K562 (cell line): ENCODE results near the gene PPT2. TPM values are rescaled to one million over a fixed set of nuclear protein-coding genes. Genes with fewer than 3 reads are reported as not detected.

ENCODE experiments used
- ARID1B ChIP-seq: fragments of 450-650 bp; IDR thresholded peaks from 2 replicates; pipeline ENCODE4 v1.6.1; 2016; ENCODE audit warnings: antibody characterized with exemption, mild to moderate bottlenecking, inconsistent platforms
- CTBP1 ChIP-seq: fragments of 450-650 bp; IDR thresholded peaks from 2 replicates; pipeline ENCODE4 v1.6.1; 2016; ENCODE audit warnings: borderline replicate concordance
- CTCF ChIP-seq, 3 experiments: IDR thresholded peaks in 2 of 3; conservative IDR thresholded peaks in 1 of 3; 2 replicates each; pipeline ENCODE4 v1.5.1; 2011 to 2012; ENCODE audit warnings: low read length in 3 of 3, mild to moderate bottlenecking in 3 of 3, control low read depth in 2 of 3, improper control_type of control experiment in 1 of 3, inconsistent platforms in 1 of 3, low read depth in 1 of 3, mixed read lengths in 1 of 3, moderate library complexity in 1 of 3; ENCODE audit not compliant: insufficient read depth in 2 of 3
- CUX1 ChIP-seq: fragments of 200-800 bp; sonication (Bioruptor generic); IDR thresholded peaks from 2 replicates; pipeline ENCODE4 v1.6.1; 2016; ENCODE audit warnings: missing genetic modification characterization, missing compliant biosample characterization
- CXXC5 ChIP-seq: fragments of 250-450 bp; sonication (Bioruptor Pico); IDR thresholded peaks from 2 replicates; pipeline ENCODE4 v1.8.0; 2022; ENCODE audit warnings: inconsistent platforms, mild to moderate bottlenecking, moderate library complexity
- DPF2 ChIP-seq: fragments of 450-650 bp; IDR thresholded peaks from 2 replicates; pipeline ENCODE4 v1.6.1; 2016
- FOXJ2 ChIP-seq: fragments of 200-800 bp; sonication (Bioruptor generic); IDR thresholded peaks from 2 replicates; pipeline ENCODE4 v1.6.1; 2016; ENCODE audit warnings: missing genetic modification characterization, missing compliant biosample characterization
- MAZ ChIP-seq, 2 experiments: fragments of 450-650 bp in 1 of 2; sonication (generic) in 1 of 2; formaldehyde crosslinking; IDR thresholded peaks in 1 of 2; conservative IDR thresholded peaks in 1 of 2; 2 replicates each; pipeline versions ENCODE4 v1.4.0 to v1.5.0; 2020; ENCODE audit warnings: mild to moderate bottlenecking in 1 of 2, missing genetic modification reagents in 1 of 2
- SUPT5H ChIP-seq: fragments of 450-650 bp; IDR thresholded peaks from 2 replicates; pipeline ENCODE4 v1.6.1; 2016
- VEZF1 ChIP-seq: fragments of 200-800 bp; sonication (Bioruptor generic); IDR thresholded peaks from 2 replicates; pipeline ENCODE4 v1.6.1; 2017; ENCODE audit warnings: missing genetic modification characterization, missing compliant biosample characterization
- polyA plus RNA-seq, 8 experiments: library from polyadenylated mRNA; depleted of rRNA in 4 of 8; stranded (reverse) in 5 of 8; unstranded in 3 of 8; fragments of >200 nt; fragmentation: Nextera tagmentation in 2 of 8; fragmentation: Illumina TruSeq in 1 of 8; extraction: Ambion mirVana in 2 of 8; extraction: Trizol in 1 of 8; gene quantifications; 2 replicates each; pipeline versions ENCODE4 v1.2.1 to v1.2.3, GENCODE V29; 2011 to 2014; ENCODE audit warnings: inconsistent platforms in 1 of 8, missing spikeins in 1 of 8
- total RNA-seq, 7 experiments: library from RNA; depleted of rRNA in 6 of 7; stranded (reverse); fragments of >200 nt in 6 of 7; fragmentation: Illumina TruSeq in 2 of 7; extraction: Trizol in 2 of 7; gene quantifications; 2 replicates each; pipeline versions ENCODE4 v1.2.1 to v1.2.3, GENCODE V29; 2011 to 2021; ENCODE audit warnings: low replicate concordance in 1 of 7
- TF ChIP-seq, protein P1 (sequence below): fragments of 250-450 bp; sonication (Bioruptor Pico); IDR thresholded peaks from 2 replicates; pipeline ENCODE4 v1.5.0; 2020; ENCODE audit warnings: mild to moderate bottlenecking
- TF ChIP-seq, protein P2 (sequence below): fragments of 450-650 bp; IDR thresholded peaks from 2 replicates; pipeline ENCODE4 v1.6.1; 2017; ENCODE audit warnings: antibody characterized with exemption, mild to moderate bottlenecking

The PPT2 gene
- total and polyA plus RNA-seq, 9 of the 15 experiments (the other 6 are each of a cell fraction or from before 2014, with no cell fraction given) = 27.4 to 98.8 (median 69.9) TPM

- TF ChIP-seq CUX1 (CRISPR knock-in tag) (no peak), VEZF1 (CRISPR knock-in tag) (0 out of 2 replicates have a peak, but pooled peaks have one; percentile 41), ARID1B (0 out of 2 replicates have a peak, but pooled peaks have one; percentile 24), FOXJ2 (tag) (no peak), CXXC5 (CRISPR knock-in tag) (0 out of 2 replicates have a peak, but pooled peaks have one; percentile 14), MAZ (CRISPR knock-in tag; conservative IDR thresholded peaks at IDR 0.05 in 1 of 2, IDR thresholded peaks at IDR 0.05 in 1 of 2) (peak; percentile 14 to 35; a peak in 3 of 4 replicates), SUPT5H (peak; percentile 4; the same call in 1 of the 2 replicates), CTCF (IDR thresholded peaks at IDR 0.05 in 2 of 3, conservative IDR thresholded peaks at IDR 0.05 in 1 of 3; ENCODE audit: insufficient read depth in 2 of 3, low read depth in 1 of 3, low read length in 3 of 3) (peak in 1 of 3 experiments; percentile 32; a peak in 3 of 6 replicates), DPF2 (0 out of 2 replicates have a peak, but pooled peaks have one; percentile 18), CTBP1 (0 out of 2 replicates have a peak, but pooled peaks have one; percentile 26)
- TF ChIP-seq, protein P1, sequence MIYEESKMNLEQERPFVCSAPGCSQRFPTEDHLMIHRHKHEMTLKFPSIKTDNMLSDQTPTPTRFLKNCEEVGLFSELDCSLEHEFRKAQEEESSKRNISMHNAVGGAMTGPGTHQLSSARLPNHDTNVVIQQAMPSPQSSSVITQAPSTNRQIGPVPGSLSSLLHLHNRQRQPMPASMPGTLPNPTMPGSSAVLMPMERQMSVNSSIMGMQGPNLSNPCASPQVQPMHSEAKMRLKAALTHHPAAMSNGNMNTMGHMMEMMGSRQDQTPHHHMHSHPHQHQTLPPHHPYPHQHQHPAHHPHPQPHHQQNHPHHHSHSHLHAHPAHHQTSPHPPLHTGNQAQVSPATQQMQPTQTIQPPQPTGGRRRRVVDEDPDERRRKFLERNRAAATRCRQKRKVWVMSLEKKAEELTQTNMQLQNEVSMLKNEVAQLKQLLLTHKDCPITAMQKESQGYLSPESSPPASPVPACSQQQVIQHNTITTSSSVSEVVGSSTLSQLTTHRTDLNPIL (CRISPR knock-in tag) = no peak
- TF ChIP-seq, protein P2, sequence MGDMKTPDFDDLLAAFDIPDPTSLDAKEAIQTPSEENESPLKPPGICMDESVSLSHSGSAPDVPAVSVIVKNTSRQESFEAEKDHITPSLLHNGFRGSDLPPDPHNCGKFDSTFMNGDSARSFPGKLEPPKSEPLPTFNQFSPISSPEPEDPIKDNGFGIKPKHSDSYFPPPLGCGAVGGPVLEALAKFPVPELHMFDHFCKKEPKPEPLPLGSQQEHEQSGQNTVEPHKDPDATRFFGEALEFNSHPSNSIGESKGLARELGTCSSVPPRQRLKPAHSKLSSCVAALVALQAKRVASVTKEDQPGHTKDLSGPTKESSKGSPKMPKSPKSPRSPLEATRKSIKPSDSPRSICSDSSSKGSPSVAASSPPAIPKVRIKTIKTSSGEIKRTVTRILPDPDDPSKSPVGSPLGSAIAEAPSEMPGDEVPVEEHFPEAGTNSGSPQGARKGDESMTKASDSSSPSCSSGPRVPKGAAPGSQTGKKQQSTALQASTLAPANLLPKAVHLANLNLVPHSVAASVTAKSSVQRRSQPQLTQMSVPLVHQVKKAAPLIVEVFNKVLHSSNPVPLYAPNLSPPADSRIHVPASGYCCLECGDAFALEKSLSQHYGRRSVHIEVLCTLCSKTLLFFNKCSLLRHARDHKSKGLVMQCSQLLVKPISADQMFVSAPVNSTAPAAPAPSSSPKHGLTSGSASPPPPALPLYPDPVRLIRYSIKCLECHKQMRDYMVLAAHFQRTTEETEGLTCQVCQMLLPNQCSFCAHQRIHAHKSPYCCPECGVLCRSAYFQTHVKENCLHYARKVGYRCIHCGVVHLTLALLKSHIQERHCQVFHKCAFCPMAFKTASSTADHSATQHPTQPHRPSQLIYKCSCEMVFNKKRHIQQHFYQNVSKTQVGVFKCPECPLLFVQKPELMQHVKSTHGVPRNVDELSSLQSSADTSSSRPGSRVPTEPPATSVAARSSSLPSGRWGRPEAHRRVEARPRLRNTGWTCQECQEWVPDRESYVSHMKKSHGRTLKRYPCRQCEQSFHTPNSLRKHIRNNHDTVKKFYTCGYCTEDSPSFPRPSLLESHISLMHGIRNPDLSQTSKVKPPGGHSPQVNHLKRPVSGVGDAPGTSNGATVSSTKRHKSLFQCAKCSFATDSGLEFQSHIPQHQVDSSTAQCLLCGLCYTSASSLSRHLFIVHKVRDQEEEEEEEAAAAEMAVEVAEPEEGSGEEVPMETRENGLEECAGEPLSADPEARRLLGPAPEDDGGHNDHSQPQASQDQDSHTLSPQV = 0 out of 2 replicates have a peak, but pooled peaks have one; percentile 18
These were observed 28.1 kb downstream of the PPT2 start (continued) for GRCh38 chr6:32181915-32182529.
